GM19395 (cell line): ENCODE results near the gene RGS14.
"Not testable (repeated sequence)": the region's sequence is repeated elsewhere in the genome, so short reads cannot be mapped to it uniquely, and the experiment has no call there.

Experiments
- ATAC-seq: cut with Tn5 transposase; IDR thresholded peaks from one replicate; pipeline ENCODE4 v1.9.1; 2021; ENCODE audit warnings: mild to moderate bottlenecking, moderate library complexity; ENCODE audit not compliant: unreplicated experiment

The RGS14 gene

GRCh38 chr5:177344891-177345290, 12.8 kb upstream of the RGS14 start:
- no peak for ATAC-seq

- ATAC-seq, result no peak
Observed at GRCh38 chr5:177346820-177347219, 10.9 kb upstream of the RGS14 start.

- no peak for ATAC-seq
Observed at GRCh38 chr5:177347699-177348098, 10.0 kb upstream of the RGS14 start.

- no peak for ATAC-seq
Observed at GRCh38 chr5:177349362-177349647, 8.4 kb upstream of the RGS14 start.

- ATAC-seq, result no peak
Observed at GRCh38 chr5:177349762-177350161, 8.0 kb upstream of the RGS14 start.

GRCh38 chr5:177350776-177351391, 6.8 kb upstream of the RGS14 start:
- peak; percentile 13 for ATAC-seq

- peak; percentile 97 for ATAC-seq
Observed at GRCh38 chr5:177351392-177352329, 6.1 kb upstream of the RGS14 start, which contains the start of gene LMAN2. Gene LMAN2, minus strand, starts transcription at chr5:177351668. Its CDS starts 21 bp downstream, at chr5:177351647.

- ATAC-seq, result no peak
Observed at GRCh38 chr5:177353093-177353492, 4.6 kb upstream of the RGS14 start.

GRCh38 chr5:177354256-177354655, 3.5 kb upstream of the RGS14 start:
- ATAC-seq, result no peak

GRCh38 chr5:177354711-177355110, 3.0 kb upstream of the RGS14 start:
- no peak for ATAC-seq

GRCh38 chr5:177355162-177355867, 2.4 kb upstream of the RGS14 start:
- ATAC-seq, result no peak

GRCh38 chr5:177355868-177356168, 1.9 kb upstream of the RGS14 start:
- no peak for ATAC-seq

- no peak for ATAC-seq
Observed at GRCh38 chr5:177356746-177357145, 978 bp upstream of the RGS14 start.

- ATAC-seq, result no peak
Observed at GRCh38 chr5:177357146-177357458, 622 bp upstream of the RGS14 start.

GRCh38 chr5:177358370-177358819, 671 bp downstream of the RGS14 start:
- ATAC-seq, result no peak

GRCh38 chr5:177359451-177359851, 1.7 kb downstream of the RGS14 start:
- ATAC-seq, result no peak

- ATAC-seq, result no peak
Observed at GRCh38 chr5:177359860-177360259, 2.1 kb downstream of the RGS14 start.

GRCh38 chr5:177360740-177361139, 3.0 kb downstream of the RGS14 start:
- not testable (repeated sequence) for ATAC-seq

GRCh38 chr5:177361418-177362291, 3.9 kb downstream of the RGS14 start:
- no peak for ATAC-seq

- no peak for ATAC-seq
Observed at GRCh38 chr5:177362292-177362609, 4.5 kb downstream of the RGS14 start.
